ENCODE results near the gene ADAMTS17.

DNA sequence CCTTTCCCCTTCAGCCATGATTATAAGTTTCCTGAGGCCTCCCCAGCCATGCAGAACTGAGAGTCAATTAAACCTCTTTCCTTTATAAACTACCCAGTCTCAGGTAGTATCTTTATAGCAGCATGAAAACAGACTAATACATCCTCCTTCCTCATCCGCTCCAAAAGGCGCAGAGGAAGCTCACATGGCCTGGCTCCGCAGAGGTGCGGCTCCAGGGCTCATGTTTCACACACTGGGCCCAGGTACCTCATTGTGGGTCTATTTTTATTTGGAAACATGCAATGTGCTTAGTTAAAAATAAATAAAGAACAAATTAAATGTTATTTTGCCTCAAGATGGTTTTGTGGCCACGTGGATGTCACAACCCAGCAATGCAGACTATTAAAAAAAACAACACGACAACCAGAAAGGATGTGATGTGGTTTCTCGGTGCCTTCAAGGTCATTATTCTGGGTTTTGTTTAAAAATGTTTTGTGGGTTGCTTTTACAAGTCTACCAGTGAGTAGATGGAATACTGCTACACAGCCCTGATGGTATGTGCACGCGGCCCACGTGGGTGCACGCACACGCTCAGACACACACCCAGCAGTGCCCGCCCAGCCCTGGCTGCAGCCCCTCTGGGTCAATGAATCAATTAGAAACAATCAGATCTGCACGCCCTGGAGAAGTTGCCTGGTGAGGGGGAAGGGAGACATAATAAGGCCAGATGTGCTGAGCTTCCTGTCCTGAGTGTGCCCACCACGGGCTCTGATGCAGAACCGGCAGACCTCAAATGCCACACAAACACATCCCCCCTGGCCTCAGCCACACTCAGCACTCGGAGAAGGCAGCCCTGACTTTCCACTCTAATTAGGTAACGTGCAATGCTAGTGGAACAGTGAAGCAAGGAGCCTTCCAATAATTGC lies 140.1 kb downstream of the ADAMTS17 start:
- TF ChIP-seq EZH2 (IDR thresholded peaks at IDR 0.05; ENCODE audit: borderline replicate concordance) (no peak), EZH2phosphoT487 (IDR thresholded peaks at IDR 0.05; ENCODE audit: low read depth, severe bottlenecking, unreplicated experiment) (no peak)
- TF ChIP-seq, protein P1, sequence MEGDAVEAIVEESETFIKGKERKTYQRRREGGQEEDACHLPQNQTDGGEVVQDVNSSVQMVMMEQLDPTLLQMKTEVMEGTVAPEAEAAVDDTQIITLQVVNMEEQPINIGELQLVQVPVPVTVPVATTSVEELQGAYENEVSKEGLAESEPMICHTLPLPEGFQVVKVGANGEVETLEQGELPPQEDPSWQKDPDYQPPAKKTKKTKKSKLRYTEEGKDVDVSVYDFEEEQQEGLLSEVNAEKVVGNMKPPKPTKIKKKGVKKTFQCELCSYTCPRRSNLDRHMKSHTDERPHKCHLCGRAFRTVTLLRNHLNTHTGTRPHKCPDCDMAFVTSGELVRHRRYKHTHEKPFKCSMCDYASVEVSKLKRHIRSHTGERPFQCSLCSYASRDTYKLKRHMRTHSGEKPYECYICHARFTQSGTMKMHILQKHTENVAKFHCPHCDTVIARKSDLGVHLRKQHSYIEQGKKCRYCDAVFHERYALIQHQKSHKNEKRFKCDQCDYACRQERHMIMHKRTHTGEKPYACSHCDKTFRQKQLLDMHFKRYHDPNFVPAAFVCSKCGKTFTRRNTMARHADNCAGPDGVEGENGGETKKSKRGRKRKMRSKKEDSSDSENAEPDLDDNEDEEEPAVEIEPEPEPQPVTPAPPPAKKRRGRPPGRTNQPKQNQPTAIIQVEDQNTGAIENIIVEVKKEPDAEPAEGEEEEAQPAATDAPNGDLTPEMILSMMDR (IDR thresholded peaks at IDR 0.05; ENCODE audit: poor library complexity), result no peak

Data from hepatocyte (in vitro differentiated cells).